WTC11 (cell line): ENCODE data around the gene TMC8. TPM values are rescaled to one million over a fixed set of nuclear protein-coding genes. Genes with fewer than 3 reads are reported as not detected.

Source experiments
- ATAC-seq: fragments of 200-7000 bp; cut with Tn5 transposase; 2 replicates; pipeline ENCODE4 v1.10.0; 2021; ENCODE audit warnings: mild to moderate bottlenecking, moderate library complexity
- CTCF ChIA-PET: fragments of 300-600 bp; sonication (Branson Sonifier 250); formaldehyde crosslinking; loops from one replicate; lab custom pipeline; 2021; ENCODE audit warnings: antibody characterized with exemption; lab: Charles Lee
- POLR2A ChIA-PET: fragments of 350-600 bp; sonication (Branson Sonifier 250); formaldehyde crosslinking; loops from one replicate; lab custom pipeline; 2021; ENCODE audit warnings: antibody characterized with exemption; lab: Charles Lee
- DNase-seq: peaks from one replicate; pipeline ENCODE4 v3.0.0; 2021; ENCODE audit warnings: low spot score
- H3K27ac Mint-ChIP-seq: 2 replicates; pipeline ENCODE4 v1.8.0; 2021; ENCODE audit warnings: mixed read lengths
- H3K27me3 Mint-ChIP-seq: 2 replicates; pipeline ENCODE4 v1.8.0; 2021; ENCODE audit warnings: low read depth, mild to moderate bottlenecking, moderate library complexity, mixed read lengths
- H3K36me3 Mint-ChIP-seq: 2 replicates; pipeline ENCODE4 v1.8.0; 2021; ENCODE audit warnings: mixed read lengths
- H3K4me1 Mint-ChIP-seq: 2 replicates; pipeline ENCODE4 v1.8.0; 2022; ENCODE audit warnings: mixed read lengths
- H3K4me3 Mint-ChIP-seq: 2 replicates; pipeline ENCODE4 v1.8.0; 2021; ENCODE audit warnings: mild to moderate bottlenecking, moderate library complexity, mixed read lengths
- H3K9me3 Mint-ChIP-seq: 2 replicates; pipeline ENCODE4 v1.8.0; 2021; ENCODE audit warnings: mixed read lengths
- E2F1 ChIP-seq: sonication (generic); formaldehyde crosslinking; IDR thresholded peaks from 2 replicates; pipeline ENCODE4 v1.8.0; 2022; ENCODE audit warnings: mild to moderate bottlenecking, missing genetic modification reagents
- EMX1 ChIP-seq: fragments of 250-450 bp; sonication (Bioruptor Pico); IDR thresholded peaks from 2 replicates; pipeline ENCODE4 v1.8.0; 2021; ENCODE audit warnings: mild to moderate bottlenecking
- FOXP1 ChIP-seq: sonication (generic); formaldehyde crosslinking; IDR thresholded peaks from 2 replicates; pipeline ENCODE4 v1.8.0; 2022; ENCODE audit warnings: missing genetic modification reagents, mild to moderate bottlenecking, moderate library complexity, borderline replicate concordance
- GABPB1 ChIP-seq: sonication (generic); formaldehyde crosslinking; IDR thresholded peaks from 2 replicates; pipeline ENCODE4 v1.8.1; 2023; ENCODE audit warnings: mild to moderate bottlenecking, missing genetic modification reagents
- NFE2L1 ChIP-seq: sonication (generic); formaldehyde crosslinking; IDR thresholded peaks from 2 replicates; pipeline ENCODE4 v1.8.1; 2023; ENCODE audit warnings: missing genetic modification reagents
- PREB ChIP-seq: sonication (generic); formaldehyde crosslinking; IDR thresholded peaks from 2 replicates; pipeline ENCODE4 v1.8.1; 2022; ENCODE audit warnings: mild to moderate bottlenecking, missing genetic modification reagents, moderate library complexity, borderline replicate concordance
- RELA ChIP-seq: sonication (generic); formaldehyde crosslinking; IDR thresholded peaks from 2 replicates; pipeline ENCODE4 v1.8.1; 2022; ENCODE audit warnings: missing genetic modification reagents, mild to moderate bottlenecking, borderline replicate concordance
- SMAD3 ChIP-seq: sonication (generic); formaldehyde crosslinking; IDR thresholded peaks from 2 replicates; pipeline ENCODE4 v1.8.0; 2022; ENCODE audit warnings: missing genetic modification reagents, mild to moderate bottlenecking, borderline replicate concordance
- STAT6 ChIP-seq: sonication (generic); formaldehyde crosslinking; conservative IDR thresholded peaks from 2 replicates; pipeline ENCODE4 v1.8.1; 2023; ENCODE audit warnings: mild to moderate bottlenecking, low read depth, missing genetic modification reagents, moderate library complexity
- TEAD4 ChIP-seq: sonication (generic); formaldehyde crosslinking; IDR thresholded peaks from 2 replicates; pipeline ENCODE4 v1.8.0; 2022; ENCODE audit warnings: mild to moderate bottlenecking, missing genetic modification reagents
- TP53 ChIP-seq: sonication (generic); formaldehyde crosslinking; IDR thresholded peaks from 2 replicates; pipeline ENCODE4 v1.8.1; 2023; ENCODE audit warnings: mild to moderate bottlenecking, missing genetic modification reagents
- USF1 ChIP-seq: sonication (generic); formaldehyde crosslinking; IDR thresholded peaks from 2 replicates; pipeline ENCODE4 v1.8.0; 2022; ENCODE audit warnings: mild to moderate bottlenecking, missing genetic modification reagents
- ZNF232 ChIP-seq: sonication (generic); formaldehyde crosslinking; IDR thresholded peaks from 2 replicates; pipeline ENCODE4 v1.8.0; 2022; ENCODE audit warnings: mild to moderate bottlenecking, missing genetic modification reagents
- ZNF532 ChIP-seq: fragments of 250-450 bp; sonication (Bioruptor Pico); IDR thresholded peaks from 2 replicates; pipeline ENCODE4 v1.9.0; 2021; ENCODE audit warnings: mild to moderate bottlenecking, borderline replicate concordance
- total RNA-seq: library from RNA; stranded (reverse); gene quantifications from 3 replicates; pipeline ENCODE4 v1.2.3, GENCODE V29; 2021
- TF ChIP-seq, protein P1 (sequence below): fragments of 250-450 bp; sonication (Bioruptor Pico); IDR thresholded peaks from 2 replicates; pipeline ENCODE4 v1.9.0; 2021; ENCODE audit warnings: mild to moderate bottlenecking
- TF ChIP-seq, protein P2 (sequence below): sonication (generic); formaldehyde crosslinking; IDR thresholded peaks from 2 replicates; pipeline ENCODE4 v1.8.1; 2023; ENCODE audit warnings: mild to moderate bottlenecking, missing genetic modification reagents, moderate library complexity
- TF ChIP-seq, protein P3 (sequence below): sonication (generic); formaldehyde crosslinking; IDR thresholded peaks from 2 replicates; pipeline ENCODE4 v1.8.0; 2023; ENCODE audit warnings: missing genetic modification reagents, mild to moderate bottlenecking, borderline replicate concordance

TMC8 gene
- total RNA-seq, 1 experiment from 2014 or later: 3.7 TPM

DNA sequence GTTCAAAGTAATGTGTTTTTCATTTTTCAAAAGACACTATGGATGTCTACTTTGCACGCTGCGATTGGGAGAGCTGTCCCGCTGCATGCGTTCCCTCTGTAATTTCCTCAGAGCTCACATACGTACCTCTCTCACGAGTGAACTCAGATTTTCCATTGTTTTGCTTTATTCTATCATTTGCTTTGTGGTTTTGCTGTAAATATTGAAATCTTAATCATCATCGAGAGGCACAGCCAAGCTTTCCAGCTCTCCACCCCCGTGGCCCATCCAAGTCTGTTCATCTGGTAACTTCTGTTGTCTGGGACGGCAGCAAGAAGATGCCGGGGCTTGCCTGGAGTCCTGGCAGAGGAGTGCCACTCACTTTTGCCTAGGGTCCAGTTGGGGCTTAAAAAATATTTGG is 23.1 kb upstream of the TMC8 start:
- TF ChIP-seq, protein P1, sequence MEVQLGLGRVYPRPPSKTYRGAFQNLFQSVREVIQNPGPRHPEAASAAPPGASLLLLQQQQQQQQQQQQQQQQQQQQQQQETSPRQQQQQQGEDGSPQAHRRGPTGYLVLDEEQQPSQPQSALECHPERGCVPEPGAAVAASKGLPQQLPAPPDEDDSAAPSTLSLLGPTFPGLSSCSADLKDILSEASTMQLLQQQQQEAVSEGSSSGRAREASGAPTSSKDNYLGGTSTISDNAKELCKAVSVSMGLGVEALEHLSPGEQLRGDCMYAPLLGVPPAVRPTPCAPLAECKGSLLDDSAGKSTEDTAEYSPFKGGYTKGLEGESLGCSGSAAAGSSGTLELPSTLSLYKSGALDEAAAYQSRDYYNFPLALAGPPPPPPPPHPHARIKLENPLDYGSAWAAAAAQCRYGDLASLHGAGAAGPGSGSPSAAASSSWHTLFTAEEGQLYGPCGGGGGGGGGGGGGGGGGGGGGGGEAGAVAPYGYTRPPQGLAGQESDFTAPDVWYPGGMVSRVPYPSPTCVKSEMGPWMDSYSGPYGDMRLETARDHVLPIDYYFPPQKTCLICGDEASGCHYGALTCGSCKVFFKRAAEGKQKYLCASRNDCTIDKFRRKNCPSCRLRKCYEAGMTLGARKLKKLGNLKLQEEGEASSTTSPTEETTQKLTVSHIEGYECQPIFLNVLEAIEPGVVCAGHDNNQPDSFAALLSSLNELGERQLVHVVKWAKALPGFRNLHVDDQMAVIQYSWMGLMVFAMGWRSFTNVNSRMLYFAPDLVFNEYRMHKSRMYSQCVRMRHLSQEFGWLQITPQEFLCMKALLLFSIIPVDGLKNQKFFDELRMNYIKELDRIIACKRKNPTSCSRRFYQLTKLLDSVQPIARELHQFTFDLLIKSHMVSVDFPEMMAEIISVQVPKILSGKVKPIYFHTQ: no peak
- TF ChIP-seq ZNF232 (CRISPR knock-in tag) (no peak), PREB (CRISPR knock-in tag) (no peak), RELA (CRISPR knock-in tag) (no peak), NFE2L1 (no peak), EMX1 (no peak), STAT6 (CRISPR knock-in tag) (no peak), GABPB1 (CRISPR knock-in tag) (no peak), USF1 (CRISPR knock-in tag) (no peak), FOXP1 (no peak), TP53 (CRISPR knock-in tag) (no peak), E2F1 (CRISPR knock-in tag) (no peak), SMAD3 (no peak), ZNF532 (CRISPR knock-in tag) (no peak), TEAD4 (CRISPR knock-in tag) (no peak)
- TF ChIP-seq, protein P2, sequence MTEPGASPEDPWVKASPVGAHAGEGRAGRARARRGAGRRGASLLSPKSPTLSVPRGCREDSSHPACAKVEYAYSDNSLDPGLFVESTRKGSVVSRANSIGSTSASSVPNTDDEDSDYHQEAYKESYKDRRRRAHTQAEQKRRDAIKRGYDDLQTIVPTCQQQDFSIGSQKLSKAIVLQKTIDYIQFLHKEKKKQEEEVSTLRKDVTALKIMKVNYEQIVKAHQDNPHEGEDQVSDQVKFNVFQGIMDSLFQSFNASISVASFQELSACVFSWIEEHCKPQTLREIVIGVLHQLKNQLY (CRISPR knock-in tag): no peak
- TF ChIP-seq, protein P3, sequence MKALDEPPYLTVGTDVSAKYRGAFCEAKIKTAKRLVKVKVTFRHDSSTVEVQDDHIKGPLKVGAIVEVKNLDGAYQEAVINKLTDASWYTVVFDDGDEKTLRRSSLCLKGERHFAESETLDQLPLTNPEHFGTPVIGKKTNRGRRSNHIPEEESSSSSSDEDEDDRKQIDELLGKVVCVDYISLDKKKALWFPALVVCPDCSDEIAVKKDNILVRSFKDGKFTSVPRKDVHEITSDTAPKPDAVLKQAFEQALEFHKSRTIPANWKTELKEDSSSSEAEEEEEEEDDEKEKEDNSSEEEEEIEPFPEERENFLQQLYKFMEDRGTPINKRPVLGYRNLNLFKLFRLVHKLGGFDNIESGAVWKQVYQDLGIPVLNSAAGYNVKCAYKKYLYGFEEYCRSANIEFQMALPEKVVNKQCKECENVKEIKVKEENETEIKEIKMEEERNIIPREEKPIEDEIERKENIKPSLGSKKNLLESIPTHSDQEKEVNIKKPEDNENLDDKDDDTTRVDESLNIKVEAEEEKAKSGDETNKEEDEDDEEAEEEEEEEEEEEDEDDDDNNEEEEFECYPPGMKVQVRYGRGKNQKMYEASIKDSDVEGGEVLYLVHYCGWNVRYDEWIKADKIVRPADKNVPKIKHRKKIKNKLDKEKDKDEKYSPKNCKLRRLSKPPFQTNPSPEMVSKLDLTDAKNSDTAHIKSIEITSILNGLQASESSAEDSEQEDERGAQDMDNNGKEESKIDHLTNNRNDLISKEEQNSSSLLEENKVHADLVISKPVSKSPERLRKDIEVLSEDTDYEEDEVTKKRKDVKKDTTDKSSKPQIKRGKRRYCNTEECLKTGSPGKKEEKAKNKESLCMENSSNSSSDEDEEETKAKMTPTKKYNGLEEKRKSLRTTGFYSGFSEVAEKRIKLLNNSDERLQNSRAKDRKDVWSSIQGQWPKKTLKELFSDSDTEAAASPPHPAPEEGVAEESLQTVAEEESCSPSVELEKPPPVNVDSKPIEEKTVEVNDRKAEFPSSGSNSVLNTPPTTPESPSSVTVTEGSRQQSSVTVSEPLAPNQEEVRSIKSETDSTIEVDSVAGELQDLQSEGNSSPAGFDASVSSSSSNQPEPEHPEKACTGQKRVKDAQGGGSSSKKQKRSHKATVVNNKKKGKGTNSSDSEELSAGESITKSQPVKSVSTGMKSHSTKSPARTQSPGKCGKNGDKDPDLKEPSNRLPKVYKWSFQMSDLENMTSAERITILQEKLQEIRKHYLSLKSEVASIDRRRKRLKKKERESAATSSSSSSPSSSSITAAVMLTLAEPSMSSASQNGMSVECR: no peak
- no peak overlapping the region for H3K4me3 Mint-ChIP-seq
- H3K27me3 Mint-ChIP-seq: no peaks in the 10 kb centered on the region
- DNase-seq (no peak), ATAC-seq (no peak)
- H3K4me1 Mint-ChIP-seq: peaks cover 10% of the 10 kb centered on the region
- ChIA-PET CTCF (interaction anchor here (2.3 kb wide), 1 partner anchor 23 kb away, joined by 11 read pairs; no protein-coding TSS in a partner anchor), POLR2A (no interaction called here)
- H3K9me3 Mint-ChIP-seq: no peaks in the 10 kb centered on the region
- peak overlapping the region; percentile 46; the same call in 1 of the 2 replicates for H3K27ac Mint-ChIP-seq
- H3K36me3 Mint-ChIP-seq: peaks cover 25% of the 10 kb centered on the region
